Pancreas (tissue), 10 donors: Measurements from ENCODE around the gene DPP4. TPM values are rescaled to one million over a fixed set of nuclear protein-coding genes. Genes with fewer than 3 reads are reported as not detected.

Experiments
- ATAC-seq, 4 donors: fragments of 200-7000 bp; cut with Tn5 transposase; one replicate each; pipeline versions ENCODE4 v1.8.0 to v1.9.1; 2020; ENCODE audit warnings: mild to moderate bottlenecking in 4 of 4, moderate library complexity in 4 of 4
- DNase-seq, 6 donors: peaks; one replicate each; pipeline ENCODE4 v3.0.0-alpha.2; 2020
- FAIRE-seq: peaks from 2 replicates; lab custom pipeline; 2012; peaks lifted over from hg19 to GRCh38; lab: Jason Lieb, UNC
- H3K27ac ChIP-seq, 4 donors: fragments of 200-600 bp; sonication (generic); 1 replicate in 3 of 4; 2 replicates in 1 of 4; pipeline versions ENCODE4 v1.5.0 to v1.8.0; 2020
- H3K27me3 ChIP-seq, 4 donors: fragments of 200-600 bp; one replicate each; pipeline ENCODE4 v1.8.0; 2021
- H3K36me3 ChIP-seq, 3 donors: fragments of 200-600 bp; sonication (generic) in 1 of 3; one replicate each; pipeline versions ENCODE4 v1.5.0 to v1.8.0; 2020 to 2021
- H3K4me1 ChIP-seq, 3 donors: fragments of 200-600 bp; one replicate each; pipeline ENCODE4 v1.8.0; 2021
- H3K4me3 ChIP-seq, 4 donors: fragments of 200-600 bp; sonication (generic) in 2 of 4; one replicate each; pipeline versions ENCODE4 v1.5.0 to v1.8.0; 2020 to 2021
- H3K9me3 ChIP-seq, 4 donors: fragments of 200-600 bp; one replicate each; pipeline ENCODE4 v1.8.0; 2021
- CTCF ChIP-seq, 4 donors: fragments of 200-600 bp; sonication (generic) in 3 of 4; IDR thresholded peaks; one replicate each; pipeline versions ENCODE4 v1.5.0 to v1.8.0; 2021; ENCODE audit warnings: antibody characterized with exemption in 4 of 4
- WGBS, 2 donors: extraction: QIAGEN DNeasy Blood & Tissue Kit; methylation state at CpG; one replicate each; pipeline ENCODE4 v1.1.7; 2013; 5-methylcytosine and 5-hydroxymethylcytosine counted together
- intact Hi-C, 3 donors: fragments of 100-400 bp; cut with DNase I; formaldehyde crosslinking; loops; one replicate each; pipeline versions ENCODE4 v1.11.1 to v1.14.2; 2022
- polyA plus RNA-seq, 2 donors: library from polyadenylated mRNA; stranded (reverse); fragments of 200-250 nt; gene quantifications; one replicate each; pipeline ENCODE4 v1.2.3, GENCODE V29; 2013
- total RNA-seq, 6 donors: library from RNA; stranded (reverse); fragmentation: NEBNext Ultra II Directional in 4 of 6; extraction: Animal tissue kit (Norgen Biotek cat#: 25700) in 4 of 6; gene quantifications; one replicate each; pipeline versions ENCODE4 v1.2.1 to v1.2.4, GENCODE V29; 2021 to 2023
- donor health status: healthy with polysubstance abuse.
- donor health status: DM: no; HTN: no; CAD: no; lungs with moderate emphysema.
- donor health status: DM: no; HTN: no; CAD: no.
- donor health status: control.
- donor health status: control.
- donor health status: Bipolar disorder and iron deficiency.
- donor health status: DM: yes; HTN: yes; CAD: no.
- donor health status: DM: no; HTN: no; CAD: no.
- donor health status: DM: no; HTN: no; CAD: no.
- donor health status: DM: yes; HTN: yes; CAD: no.

The DPP4 gene
- total and polyA plus RNA-seq, 8 donors, result 0.98 to 6.4 (median 2.4) TPM

DNA sequence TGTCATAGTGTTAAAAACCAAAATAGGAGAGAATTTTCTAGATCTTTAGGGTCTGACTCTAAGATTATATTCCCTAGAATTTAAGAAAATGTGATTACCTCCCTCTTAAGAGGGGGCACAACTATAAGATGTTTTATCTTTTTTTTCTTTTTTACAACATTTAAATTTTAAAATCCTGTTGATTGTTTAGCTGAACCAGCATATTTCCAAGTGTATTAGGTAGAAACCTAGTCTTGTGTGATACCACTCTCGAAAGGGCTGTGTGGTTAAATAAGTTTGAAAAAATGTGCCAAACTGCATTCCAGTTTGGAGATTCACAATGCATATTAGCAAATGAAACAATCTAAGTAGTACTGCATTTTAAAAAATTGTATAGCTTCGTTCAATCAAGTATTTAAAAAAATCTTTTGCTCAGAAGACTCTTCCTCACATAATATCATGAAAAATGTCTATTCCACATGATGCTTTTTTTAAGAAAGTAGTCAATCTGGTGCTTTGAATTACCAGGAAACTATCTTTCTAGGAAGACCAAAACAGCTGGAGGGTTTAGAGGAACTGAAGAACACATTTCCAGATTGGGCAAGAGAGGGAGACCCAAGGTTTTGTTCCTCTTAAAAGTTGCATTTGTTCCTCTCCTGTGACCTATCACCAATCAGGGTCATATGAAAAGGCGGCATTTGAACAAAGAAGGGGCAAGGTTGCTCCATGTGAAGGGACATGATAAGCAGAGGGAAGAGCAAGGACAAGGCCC, 98.8 kb downstream of the DPP4 start:
- intact Hi-C loops, result no loop called here
- FAIRE-seq, result no peak
- no peak for DNase-seq
- no peaks in the 10 kb centered on the region for H3K9me3 ChIP-seq
- TF ChIP-seq CTCF (IDR thresholded peaks at IDR 0.05), result no peak
- H3K27ac ChIP-seq, result no peak overlapping the region
- H3K27me3 ChIP-seq, result no peaks in the 10 kb centered on the region
- H3K36me3 ChIP-seq, result no peaks in the 10 kb centered on the region
- 74 to 75% methylated on average over 3 of the region's 3 CpGs for WGBS, 2 donors
- no peaks in the 10 kb centered on the region for H3K4me1 ChIP-seq
- no peak overlapping the region for H3K4me3 ChIP-seq
- peak in 2 of 4 donors; percentile 14 to 62 for ATAC-seq

- no peak for ATAC-seq
- intact Hi-C loops, result no loop called here
- no peak for FAIRE-seq
These were observed 99.6 kb downstream of the DPP4 start for GRCh38 chr2:161974461-161974860.

DNA sequence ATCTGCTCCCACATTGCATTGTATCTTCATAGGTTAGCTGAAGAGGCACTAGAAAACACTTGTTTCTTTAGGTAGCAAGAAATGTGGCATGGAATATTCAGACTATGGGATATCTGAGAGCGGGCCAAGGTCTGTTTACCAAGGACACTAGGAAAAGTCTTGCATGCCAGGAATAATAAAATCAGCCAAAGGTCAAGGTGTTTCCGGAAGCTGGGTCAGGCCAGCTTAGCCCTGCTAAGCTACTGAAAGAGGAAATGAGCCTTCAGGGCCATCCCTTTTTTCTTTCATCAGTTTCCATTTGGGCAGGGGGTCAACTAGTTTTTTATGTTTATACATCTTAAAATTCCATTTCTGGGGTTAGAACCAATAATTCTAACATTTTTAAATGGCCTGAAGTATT, 101.1 kb downstream of the DPP4 start:
- intact Hi-C loops, result no loop called here
- no peak for FAIRE-seq
- DNase-seq, result no peak
- no peak for ATAC-seq
- no peak overlapping the region for H3K27ac ChIP-seq
- TF ChIP-seq CTCF (IDR thresholded peaks at IDR 0.05), result no peak
- no peaks in the 10 kb centered on the region for H3K36me3 ChIP-seq
- no peaks in the 10 kb centered on the region for H3K4me1 ChIP-seq
- H3K9me3 ChIP-seq, result no peaks in the 10 kb centered on the region
- H3K4me3 ChIP-seq, result no peak overlapping the region
- H3K27me3 ChIP-seq, result no peaks in the 10 kb centered on the region
- 46 to 55% methylated on average over 2 of the region's 2 CpGs for WGBS, 2 donors

More at GRCh38 chr2:161974461-161974860, 99.6 kb downstream of the DPP4 start:
- Histone ChIP-seq H3K4me3 (no peak overlapping the region), H3K27me3 (no peaks in the 10 kb centered on the region), H3K4me1 (no peaks in the 10 kb centered on the region), H3K36me3 (no peaks in the 10 kb centered on the region), H3K9me3 (no peaks in the 10 kb centered on the region), H3K27ac (no peak overlapping the region)
- DNase-seq, result no peak
- WGBS, 2 donors, result 94% methylated on average over 2 of the region's 2 CpGs
- no peak for TF ChIP-seq CTCF (IDR thresholded peaks at IDR 0.05)

- H3K36me3 ChIP-seq, result no peaks in the 10 kb centered on the region
- DNase-seq (no peak), FAIRE-seq (no peak), ATAC-seq (no peak)
- 88 to 92% methylated on average over 1 of the region's 1 CpG for WGBS, 2 donors
- no peaks in the 10 kb centered on the region for H3K4me1 ChIP-seq
- no peaks in the 10 kb centered on the region for H3K9me3 ChIP-seq
- intact Hi-C loops, result no loop called here
- H3K27me3 ChIP-seq, result no peaks in the 10 kb centered on the region
- H3K27ac ChIP-seq, result no peak overlapping the region
- no peak overlapping the region for H3K4me3 ChIP-seq
- TF ChIP-seq CTCF (IDR thresholded peaks at IDR 0.05), result no peak
These were observed 101.8 kb downstream of the DPP4 start for GRCh38 chr2:161972232-161972631.

GRCh38 chr2:161971551-161971950, 102.5 kb downstream of the DPP4 start:
- Histone ChIP-seq H3K9me3 (no peaks in the 10 kb centered on the region), H3K27me3 (no peaks in the 10 kb centered on the region), H3K4me3 (no peak overlapping the region), H3K27ac (no peak overlapping the region), H3K4me1 (no peaks in the 10 kb centered on the region), H3K36me3 (no peaks in the 10 kb centered on the region)
- no peak for TF ChIP-seq CTCF (IDR thresholded peaks at IDR 0.05)
- intact Hi-C loops, result no loop called here
- FAIRE-seq (no peak), DNase-seq (no peak), ATAC-seq (no peak)
- 87 to 89% methylated on average over 9 of the region's 9 CpGs for WGBS, 2 donors
